GM18867 (cell line): Measurements from ENCODE around the gene RAPGEF4.

Source experiments
- ATAC-seq: cut with Tn5 transposase; IDR thresholded peaks from one replicate; pipeline ENCODE4 v1.9.1; 2021; ENCODE audit warnings: mild to moderate bottlenecking, moderate library complexity; ENCODE audit not compliant: unreplicated experiment

Gene RAPGEF4

GRCh38 chr2:172928756-172929155 lies 193.1 kb downstream of the RAPGEF4 start:
- ATAC-seq = no peak

GRCh38 chr2:172929644-172930043 lies 194.0 kb downstream of the RAPGEF4 start:
- no peak for ATAC-seq

- ATAC-seq = no peak
These were observed 195.2 kb downstream of the RAPGEF4 start for GRCh38 chr2:172930871-172931255.

GRCh38 chr2:172931256-172931894 lies 195.7 kb downstream of the RAPGEF4 start:
- ATAC-seq = no peak

- no peak for ATAC-seq
These were observed 196.4 kb downstream of the RAPGEF4 start for GRCh38 chr2:172931918-172932520.

GRCh38 chr2:172937884-172938712 lies 202.5 kb downstream of the RAPGEF4 start:
- ATAC-seq = no peak

- no peak for ATAC-seq
These were observed 203.2 kb downstream of the RAPGEF4 start for GRCh38 chr2:172938713-172939375.

GRCh38 chr2:172943539-172943938 lies 207.9 kb downstream of the RAPGEF4 start:
- no peak for ATAC-seq

- no peak for ATAC-seq
These were observed 208.6 kb downstream of the RAPGEF4 start for GRCh38 chr2:172944022-172944793.

GRCh38 chr2:172944794-172945509 lies 209.3 kb downstream of the RAPGEF4 start:
- ATAC-seq = no peak

- ATAC-seq = no peak
These were observed 209.8 kb downstream of the RAPGEF4 start for GRCh38 chr2:172945510-172945850.

- no peak for ATAC-seq
These were observed 212.0 kb downstream of the RAPGEF4 start for GRCh38 chr2:172947461-172948153.

GRCh38 chr2:172949522-172949921 lies 213.9 kb downstream of the RAPGEF4 start:
- ATAC-seq = no peak

- ATAC-seq = no peak
These were observed 214.9 kb downstream of the RAPGEF4 start for GRCh38 chr2:172950565-172950964.

GRCh38 chr2:172951554-172951953 lies 215.9 kb downstream of the RAPGEF4 start:
- no peak for ATAC-seq

GRCh38 chr2:172953411-172953810 lies 217.8 kb downstream of the RAPGEF4 start:
- no peak for ATAC-seq

- ATAC-seq = no peak
These were observed 218.6 kb downstream of the RAPGEF4 start for GRCh38 chr2:172953970-172954852.

- ATAC-seq = no peak
These were observed 219.9 kb downstream of the RAPGEF4 start for GRCh38 chr2:172955587-172955986.

GRCh38 chr2:172957734-172958133 lies 222.1 kb downstream of the RAPGEF4 start:
- no peak for ATAC-seq
